K562 (cell line): Measurements from ENCODE around the gene DNAJC8. TPM values are rescaled to one million over a fixed set of nuclear protein-coding genes. Genes with fewer than 3 reads are reported as not detected.
A peak's percentile ranks its signal among the peaks of the same experiment; 100 is the strongest.

Experiments
- AFF4 ChIP-seq: sonication (generic); formaldehyde crosslinking; IDR thresholded peaks from 2 replicates; pipeline ENCODE4 v1.8.0; 2023; ENCODE audit warnings: mild to moderate bottlenecking, missing genetic modification reagents
- FOXA1 ChIP-seq: fragments of 450-650 bp; IDR thresholded peaks from 2 replicates; pipeline ENCODE4 v1.6.1; 2016; ENCODE audit warnings: mild to moderate bottlenecking, borderline replicate concordance
- HNRNPUL1 ChIP-seq: fragments of 200-400 bp; formaldehyde crosslinking; IDR thresholded peaks from 2 replicates; pipeline ENCODE4 v1.6.1; 2017; ENCODE audit warnings: low read length
- ILK ChIP-seq: fragments of 450-650 bp; IDR thresholded peaks from 2 replicates; pipeline ENCODE4 v1.6.1; 2016; ENCODE audit warnings: missing genetic modification characterization, low read depth, mild to moderate bottlenecking, missing compliant biosample characterization, moderate library complexity, borderline replicate concordance
- LCOR ChIP-seq: sonication (generic); formaldehyde crosslinking; IDR thresholded peaks from 2 replicates; pipeline ENCODE4 v1.8.0; 2022; ENCODE audit warnings: mild to moderate bottlenecking, missing genetic modification reagents
- STAT6 ChIP-seq: sonication (generic); formaldehyde crosslinking; IDR thresholded peaks from 2 replicates; pipeline ENCODE4 v1.8.1; 2023; ENCODE audit warnings: mild to moderate bottlenecking, missing genetic modification reagents
- XRCC5 ChIP-seq: fragments of 200-400 bp; formaldehyde crosslinking; IDR thresholded peaks from 2 replicates; pipeline ENCODE4 v1.6.1; 2017; ENCODE audit warnings: low read depth, mild to moderate bottlenecking, low read length
- ZNF212 ChIP-seq: fragments of 450-650 bp; formaldehyde crosslinking; IDR thresholded peaks from 2 replicates; pipeline ENCODE4 v1.4.0; 2020; ENCODE audit warnings: mild to moderate bottlenecking
- ZNF347 ChIP-seq: fragments of 450-650 bp; formaldehyde crosslinking; IDR thresholded peaks from 2 replicates; pipeline ENCODE4 v1.4.0; 2020; ENCODE audit warnings: low read depth, mild to moderate bottlenecking, moderate library complexity
- ZNF384 ChIP-seq: IDR thresholded peaks from 2 replicates; pipeline ENCODE4 v1.6.1; 2012; ENCODE audit warnings: low read depth, low read length, improper control_type of control experiment
- ZNF699 ChIP-seq: fragments of 250-450 bp; sonication (Bioruptor Pico); IDR thresholded peaks from 2 replicates; pipeline ENCODE4 v1.8.0; 2021; ENCODE audit warnings: mild to moderate bottlenecking, moderate library complexity; ENCODE audit not compliant: insufficient replicate concordance
- polyA plus RNA-seq, 8 experiments: library from polyadenylated mRNA; depleted of rRNA in 4 of 8; stranded (reverse) in 5 of 8; unstranded in 3 of 8; fragments of >200 nt; fragmentation: Nextera tagmentation in 2 of 8; fragmentation: Illumina TruSeq in 1 of 8; extraction: Ambion mirVana in 2 of 8; extraction: Trizol in 1 of 8; gene quantifications; 2 replicates each; pipeline versions ENCODE4 v1.2.1 to v1.2.3, GENCODE V29; 2011 to 2014; ENCODE audit warnings: inconsistent platforms in 1 of 8, missing spikeins in 1 of 8
- total RNA-seq, 7 experiments: library from RNA; depleted of rRNA in 6 of 7; stranded (reverse); fragments of >200 nt in 6 of 7; fragmentation: Illumina TruSeq in 2 of 7; extraction: Trizol in 2 of 7; gene quantifications; 2 replicates each; pipeline versions ENCODE4 v1.2.1 to v1.2.3, GENCODE V29; 2011 to 2021; ENCODE audit warnings: low replicate concordance in 1 of 7
- TF ChIP-seq, protein P1 (sequence below): fragments of 200-800 bp; sonication (Bioruptor generic); IDR thresholded peaks from 2 replicates; pipeline ENCODE4 v1.6.1; 2017; ENCODE audit warnings: missing genetic modification characterization, missing compliant biosample characterization
- TF ChIP-seq, protein P2 (sequence below), 2 experiments: fragments of 450-650 bp; IDR thresholded peaks; 2 replicates each; pipeline ENCODE4 v1.6.1; 2018; ENCODE audit warnings: mild to moderate bottlenecking in 2 of 2, low read depth in 1 of 2; ENCODE audit not compliant: partially characterized antibody in 2 of 2

DNAJC8 gene
- total and polyA plus RNA-seq, 9 of the 15 experiments (the other 6 are each of a cell fraction or from before 2014, with no cell fraction given) = 143 to 508 (median 209) TPM

GRCh38 chr1:28235755-28236655 is 3.2 kb upstream of the DNAJC8 start, which contains the start of gene ATP5IF1 (continued):
- TF ChIP-seq STAT6 (CRISPR knock-in tag) (no peak; the same call in 1 of the 2 replicates), XRCC5 (no peak), ZNF347 (CRISPR knock-in tag) (no peak), LCOR (CRISPR knock-in tag) (peak; percentile 95), FOXA1 (no peak), AFF4 (CRISPR knock-in tag) (peak; percentile 49), HNRNPUL1 (no peak), ZNF384 (no peak), ILK (tag) (no peak), ZNF699 (CRISPR knock-in tag) (no peak), ZNF212 (CRISPR knock-in tag) (no peak)
- TF ChIP-seq, protein P1, sequence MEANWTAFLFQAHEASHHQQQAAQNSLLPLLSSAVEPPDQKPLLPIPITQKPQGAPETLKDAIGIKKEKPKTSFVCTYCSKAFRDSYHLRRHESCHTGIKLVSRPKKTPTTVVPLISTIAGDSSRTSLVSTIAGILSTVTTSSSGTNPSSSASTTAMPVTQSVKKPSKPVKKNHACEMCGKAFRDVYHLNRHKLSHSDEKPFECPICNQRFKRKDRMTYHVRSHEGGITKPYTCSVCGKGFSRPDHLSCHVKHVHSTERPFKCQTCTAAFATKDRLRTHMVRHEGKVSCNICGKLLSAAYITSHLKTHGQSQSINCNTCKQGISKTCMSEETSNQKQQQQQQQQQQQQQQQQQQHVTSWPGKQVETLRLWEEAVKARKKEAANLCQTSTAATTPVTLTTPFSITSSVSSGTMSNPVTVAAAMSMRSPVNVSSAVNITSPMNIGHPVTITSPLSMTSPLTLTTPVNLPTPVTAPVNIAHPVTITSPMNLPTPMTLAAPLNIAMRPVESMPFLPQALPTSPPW = no peak; the same call in 1 of the 2 replicates
- TF ChIP-seq, protein P2, sequence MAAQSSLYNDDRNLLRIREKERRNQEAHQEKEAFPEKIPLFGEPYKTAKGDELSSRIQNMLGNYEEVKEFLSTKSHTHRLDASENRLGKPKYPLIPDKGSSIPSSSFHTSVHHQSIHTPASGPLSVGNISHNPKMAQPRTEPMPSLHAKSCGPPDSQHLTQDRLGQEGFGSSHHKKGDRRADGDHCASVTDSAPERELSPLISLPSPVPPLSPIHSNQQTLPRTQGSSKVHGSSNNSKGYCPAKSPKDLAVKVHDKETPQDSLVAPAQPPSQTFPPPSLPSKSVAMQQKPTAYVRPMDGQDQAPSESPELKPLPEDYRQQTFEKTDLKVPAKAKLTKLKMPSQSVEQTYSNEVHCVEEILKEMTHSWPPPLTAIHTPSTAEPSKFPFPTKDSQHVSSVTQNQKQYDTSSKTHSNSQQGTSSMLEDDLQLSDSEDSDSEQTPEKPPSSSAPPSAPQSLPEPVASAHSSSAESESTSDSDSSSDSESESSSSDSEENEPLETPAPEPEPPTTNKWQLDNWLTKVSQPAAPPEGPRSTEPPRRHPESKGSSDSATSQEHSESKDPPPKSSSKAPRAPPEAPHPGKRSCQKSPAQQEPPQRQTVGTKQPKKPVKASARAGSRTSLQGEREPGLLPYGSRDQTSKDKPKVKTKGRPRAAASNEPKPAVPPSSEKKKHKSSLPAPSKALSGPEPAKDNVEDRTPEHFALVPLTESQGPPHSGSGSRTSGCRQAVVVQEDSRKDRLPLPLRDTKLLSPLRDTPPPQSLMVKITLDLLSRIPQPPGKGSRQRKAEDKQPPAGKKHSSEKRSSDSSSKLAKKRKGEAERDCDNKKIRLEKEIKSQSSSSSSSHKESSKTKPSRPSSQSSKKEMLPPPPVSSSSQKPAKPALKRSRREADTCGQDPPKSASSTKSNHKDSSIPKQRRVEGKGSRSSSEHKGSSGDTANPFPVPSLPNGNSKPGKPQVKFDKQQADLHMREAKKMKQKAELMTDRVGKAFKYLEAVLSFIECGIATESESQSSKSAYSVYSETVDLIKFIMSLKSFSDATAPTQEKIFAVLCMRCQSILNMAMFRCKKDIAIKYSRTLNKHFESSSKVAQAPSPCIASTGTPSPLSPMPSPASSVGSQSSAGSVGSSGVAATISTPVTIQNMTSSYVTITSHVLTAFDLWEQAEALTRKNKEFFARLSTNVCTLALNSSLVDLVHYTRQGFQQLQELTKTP (IDR thresholded peaks at IDR 0.05; ENCODE audit: low read depth in 1 of 2, partially characterized antibody in 2 of 2) = peak; percentile 15 to 79
